Measurements from ENCODE around the gene LRRC72. TPM values are rescaled to one million over a fixed set of nuclear protein-coding genes. Genes with fewer than 3 reads are reported as not detected.

Gene LRRC72
- total and polyA plus RNA-seq, 9 of the 15 experiments (the other 6 are each of a cell fraction or from before 2014, with no cell fraction given) = 0.10 TPM; not detected in 8

DNA sequence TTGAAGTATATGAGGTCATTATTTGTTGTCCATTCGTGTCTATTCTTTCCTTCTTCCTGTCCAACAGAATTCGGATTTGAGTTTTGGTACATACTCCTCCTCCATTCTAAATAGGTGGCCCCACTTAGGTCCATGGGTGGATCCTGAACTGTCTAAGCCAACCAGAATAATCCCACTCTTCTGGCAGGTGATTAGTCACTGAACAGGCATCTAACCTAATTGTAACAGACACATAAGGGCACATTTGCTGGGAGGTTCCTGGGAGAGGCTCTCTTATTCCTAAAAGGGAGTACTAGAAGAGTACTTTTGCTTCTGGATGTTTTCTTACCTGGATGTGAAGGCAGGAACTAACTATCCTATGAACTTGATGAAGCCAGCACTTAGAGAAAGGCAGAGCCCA lies 16.8 kb downstream of the LRRC72 start:
- CTCF ChIA-PET (ENCODE audit: low intra/inter-chr PET ratio) = no interaction called here
- 14% methylated on average over 2 of the region's 2 CpGs for WGBS (ENCODE audit: insufficient coverage, low coverage, missing lambda C conversion rate)
- Histone ChIP-seq H3K4me2 (ENCODE audit: insufficient read depth, low read length) (no peak overlapping the region), H3K4me3 (no peak overlapping the region), H3K27me3 (ENCODE audit: control insufficient read depth in 2 of 2, insufficient read depth in 2 of 2, low read length in 2 of 2) (no peaks in the 10 kb centered on the region), H4K20me1 (replicated peaks; ENCODE audit: control insufficient read depth, insufficient read depth, low read length) (no peaks in the 10 kb centered on the region), H3K9ac (ENCODE audit: insufficient read depth in 1 of 2, low read depth in 2 of 2, low read length in 2 of 2) (no peak overlapping the region), H3K36me3 (ENCODE audit: control insufficient read depth, insufficient read depth, low read length) (no peaks in the 10 kb centered on the region), H3K9me1 (ENCODE audit: control insufficient read depth, insufficient read depth, low read length) (no peaks in the 10 kb centered on the region), H2AFZ (ENCODE audit: low read depth, low read length) (no peak overlapping the region), H3K79me2 (ENCODE audit: control insufficient read depth, insufficient read depth, low read length) (no peaks in the 10 kb centered on the region), H3K27ac (ENCODE audit: extremely low read depth, low read depth, low read length) (no peak overlapping the region), H3K9me3 (replicated peaks; ENCODE audit: control insufficient read depth, insufficient read depth, low read depth, low read length) (no peaks in the 10 kb centered on the region), H3K4me1 (replicated peaks in 1 of 2; ENCODE audit: control insufficient read depth in 2 of 2, insufficient read depth in 2 of 2, low read length in 2 of 2) (peaks cover 0 to 5% of the 10 kb centered on the region in 2 experiments; a peak in 1 of 5 replicates)
- in situ Hi-C loops (cut with MboI) (no loop called here), intact Hi-C loops (cut with micrococcal nuclease) (no loop called here)
- no peak for FAIRE-seq
- peak; percentile 33; the same call in 1 of the 3 replicates for ATAC-seq
- POLR2A ChIA-PET = interaction anchor here (0.8 kb wide), 1 partner anchor 34 kb away, joined by 3 read pairs; no protein-coding TSS in a partner anchor
- DNase-seq (ENCODE audit: extremely low read depth in 1 of 4, low spot score in 3 of 4) = no peak
- no TSS peak for BruUV-seq (replicated peaks)
- TF ChIP-seq TEAD1 (CRISPR knock-in tag; IDR thresholded peaks at IDR 0.05) (no peak), CREBBP (IDR thresholded peaks at IDR 0.05; ENCODE audit: low read depth, low read length) (no peak), TOE1 (IDR thresholded peaks at IDR 0.05; ENCODE audit: borderline replicate concordance) (no peak), TOE1 (CRISPR knock-in tag; IDR thresholded peaks at IDR 0.05; ENCODE audit: borderline replicate concordance, low read depth) (no peak), SP2 (IDR thresholded peaks at IDR 0.05; ENCODE audit: extremely low read depth, low read depth, low read length, poor library complexity, severe bottlenecking) (no peak)
- TF ChIP-seq, protein P1, sequence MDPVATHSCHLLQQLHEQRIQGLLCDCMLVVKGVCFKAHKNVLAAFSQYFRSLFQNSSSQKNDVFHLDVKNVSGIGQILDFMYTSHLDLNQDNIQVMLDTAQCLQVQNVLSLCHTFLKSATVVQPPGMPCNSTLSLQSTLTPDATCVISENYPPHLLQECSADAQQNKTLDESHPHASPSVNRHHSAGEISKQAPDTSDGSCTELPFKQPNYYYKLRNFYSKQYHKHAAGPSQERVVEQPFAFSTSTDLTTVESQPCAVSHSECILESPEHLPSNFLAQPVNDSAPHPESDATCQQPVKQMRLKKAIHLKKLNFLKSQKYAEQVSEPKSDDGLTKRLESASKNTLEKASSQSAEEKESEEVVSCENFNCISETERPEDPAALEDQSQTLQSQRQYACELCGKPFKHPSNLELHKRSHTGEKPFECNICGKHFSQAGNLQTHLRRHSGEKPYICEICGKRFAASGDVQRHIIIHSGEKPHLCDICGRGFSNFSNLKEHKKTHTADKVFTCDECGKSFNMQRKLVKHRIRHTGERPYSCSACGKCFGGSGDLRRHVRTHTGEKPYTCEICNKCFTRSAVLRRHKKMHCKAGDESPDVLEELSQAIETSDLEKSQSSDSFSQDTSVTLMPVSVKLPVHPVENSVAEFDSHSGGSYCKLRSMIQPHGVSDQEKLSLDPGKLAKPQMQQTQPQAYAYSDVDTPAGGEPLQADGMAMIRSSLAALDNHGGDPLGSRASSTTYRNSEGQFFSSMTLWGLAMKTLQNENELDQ (CRISPR knock-in tag; IDR thresholded peaks at IDR 0.05; ENCODE audit: borderline replicate concordance) = no peak
- TF ChIP-seq, protein P2, sequence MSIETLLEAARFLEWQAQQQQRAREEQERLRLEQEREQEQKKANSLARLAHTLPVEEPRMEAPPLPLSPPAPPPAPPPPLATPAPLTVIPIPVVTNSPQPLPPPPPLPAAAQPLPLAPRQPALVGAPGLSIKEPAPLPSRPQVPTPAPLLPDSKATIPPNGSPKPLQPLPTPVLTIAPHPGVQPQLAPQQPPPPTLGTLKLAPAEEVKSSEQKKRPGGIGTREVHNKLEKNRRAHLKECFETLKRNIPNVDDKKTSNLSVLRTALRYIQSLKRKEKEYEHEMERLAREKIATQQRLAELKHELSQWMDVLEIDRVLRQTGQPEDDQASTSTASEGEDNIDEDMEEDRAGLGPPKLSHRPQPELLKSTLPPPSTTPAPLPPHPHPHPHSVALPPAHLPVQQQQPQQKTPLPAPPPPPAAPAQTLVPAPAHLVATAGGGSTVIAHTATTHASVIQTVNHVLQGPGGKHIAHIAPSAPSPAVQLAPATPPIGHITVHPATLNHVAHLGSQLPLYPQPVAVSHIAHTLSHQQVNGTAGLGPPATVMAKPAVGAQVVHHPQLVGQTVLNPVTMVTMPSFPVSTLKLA (conservative IDR thresholded peaks at IDR 0.05) = no peak
- TF ChIP-seq, protein P3, sequence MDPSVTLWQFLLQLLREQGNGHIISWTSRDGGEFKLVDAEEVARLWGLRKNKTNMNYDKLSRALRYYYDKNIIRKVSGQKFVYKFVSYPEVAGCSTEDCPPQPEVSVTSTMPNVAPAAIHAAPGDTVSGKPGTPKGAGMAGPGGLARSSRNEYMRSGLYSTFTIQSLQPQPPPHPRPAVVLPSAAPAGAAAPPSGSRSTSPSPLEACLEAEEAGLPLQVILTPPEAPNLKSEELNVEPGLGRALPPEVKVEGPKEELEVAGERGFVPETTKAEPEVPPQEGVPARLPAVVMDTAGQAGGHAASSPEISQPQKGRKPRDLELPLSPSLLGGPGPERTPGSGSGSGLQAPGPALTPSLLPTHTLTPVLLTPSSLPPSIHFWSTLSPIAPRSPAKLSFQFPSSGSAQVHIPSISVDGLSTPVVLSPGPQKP (CRISPR knock-in tag; IDR thresholded peaks at IDR 0.05) = no peak
- TF ChIP-seq, protein P4, sequence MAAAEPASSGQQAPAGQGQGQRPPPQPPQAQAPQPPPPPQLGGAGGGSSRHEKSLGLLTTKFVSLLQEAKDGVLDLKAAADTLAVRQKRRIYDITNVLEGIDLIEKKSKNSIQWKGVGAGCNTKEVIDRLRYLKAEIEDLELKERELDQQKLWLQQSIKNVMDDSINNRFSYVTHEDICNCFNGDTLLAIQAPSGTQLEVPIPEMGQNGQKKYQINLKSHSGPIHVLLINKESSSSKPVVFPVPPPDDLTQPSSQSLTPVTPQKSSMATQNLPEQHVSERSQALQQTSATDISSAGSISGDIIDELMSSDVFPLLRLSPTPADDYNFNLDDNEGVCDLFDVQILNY (CRISPR knock-in tag; IDR thresholded peaks at IDR 0.05) = no peak
- TF ChIP-seq, protein P5, sequence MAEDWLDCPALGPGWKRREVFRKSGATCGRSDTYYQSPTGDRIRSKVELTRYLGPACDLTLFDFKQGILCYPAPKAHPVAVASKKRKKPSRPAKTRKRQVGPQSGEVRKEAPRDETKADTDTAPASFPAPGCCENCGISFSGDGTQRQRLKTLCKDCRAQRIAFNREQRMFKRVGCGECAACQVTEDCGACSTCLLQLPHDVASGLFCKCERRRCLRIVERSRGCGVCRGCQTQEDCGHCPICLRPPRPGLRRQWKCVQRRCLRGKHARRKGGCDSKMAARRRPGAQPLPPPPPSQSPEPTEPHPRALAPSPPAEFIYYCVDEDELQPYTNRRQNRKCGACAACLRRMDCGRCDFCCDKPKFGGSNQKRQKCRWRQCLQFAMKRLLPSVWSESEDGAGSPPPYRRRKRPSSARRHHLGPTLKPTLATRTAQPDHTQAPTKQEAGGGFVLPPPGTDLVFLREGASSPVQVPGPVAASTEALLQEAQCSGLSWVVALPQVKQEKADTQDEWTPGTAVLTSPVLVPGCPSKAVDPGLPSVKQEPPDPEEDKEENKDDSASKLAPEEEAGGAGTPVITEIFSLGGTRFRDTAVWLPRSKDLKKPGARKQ (CRISPR knock-in tag; IDR thresholded peaks at IDR 0.05) = no peak
